ENCODE measurements around the gene PCK2.

The PCK2 gene

DNA sequence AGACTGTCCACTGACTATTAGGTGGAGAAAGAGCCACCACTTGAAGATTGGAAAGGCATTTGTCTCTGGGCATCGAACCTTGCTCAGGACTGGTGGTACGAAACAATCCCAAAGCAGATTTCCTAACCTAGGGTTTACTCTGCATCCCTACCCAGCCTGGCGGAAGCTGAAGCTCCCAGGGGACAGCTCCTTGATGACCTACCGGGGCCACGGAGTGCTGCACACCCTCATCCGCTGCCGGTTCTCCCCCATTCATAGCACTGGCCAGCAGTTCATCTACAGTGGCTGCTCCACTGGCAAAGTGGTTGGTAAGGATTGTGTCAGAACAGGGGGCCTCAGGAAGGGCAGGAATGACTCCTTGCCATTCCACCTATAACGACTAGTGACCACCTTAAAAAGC lies 27.1 kb downstream of the PCK2 start:
- DNase-seq, result no peak

- DNase-seq, result no peak
Observed at GRCh38 chr14:24122416-24122815, 28.3 kb downstream of the PCK2 start.

- no peak for DNase-seq
Observed at GRCh38 chr14:24122898-24123297, 28.8 kb downstream of the PCK2 start.

- DNase-seq, result no peak
Observed at GRCh38 chr14:24123424-24124417, 29.6 kb downstream of the PCK2 start.

- DNase-seq, result no peak
Observed at GRCh38 chr14:24126939-24127338, 32.8 kb downstream of the PCK2 start.

DNA sequence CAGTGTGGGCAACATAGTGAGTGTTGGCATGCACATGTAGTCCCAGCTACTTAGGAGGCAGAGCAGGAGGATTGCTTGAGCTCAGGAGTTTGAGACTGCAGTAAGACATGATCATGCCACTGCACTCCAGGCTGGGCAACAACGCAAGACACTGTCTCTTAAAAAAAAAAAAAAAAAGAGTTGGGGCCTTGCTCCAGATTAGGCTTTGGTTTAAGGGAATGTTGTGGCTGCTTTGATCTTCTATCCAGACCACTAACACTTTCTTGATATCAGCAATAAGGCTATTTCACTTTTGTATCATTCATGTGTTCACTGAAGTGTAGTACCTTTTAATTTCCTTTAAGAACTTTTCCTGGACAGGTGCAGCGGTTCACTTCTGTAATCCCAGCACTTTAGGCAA lies 33.6 kb downstream of the PCK2 start:
- DNase-seq, result no peak

DNA sequence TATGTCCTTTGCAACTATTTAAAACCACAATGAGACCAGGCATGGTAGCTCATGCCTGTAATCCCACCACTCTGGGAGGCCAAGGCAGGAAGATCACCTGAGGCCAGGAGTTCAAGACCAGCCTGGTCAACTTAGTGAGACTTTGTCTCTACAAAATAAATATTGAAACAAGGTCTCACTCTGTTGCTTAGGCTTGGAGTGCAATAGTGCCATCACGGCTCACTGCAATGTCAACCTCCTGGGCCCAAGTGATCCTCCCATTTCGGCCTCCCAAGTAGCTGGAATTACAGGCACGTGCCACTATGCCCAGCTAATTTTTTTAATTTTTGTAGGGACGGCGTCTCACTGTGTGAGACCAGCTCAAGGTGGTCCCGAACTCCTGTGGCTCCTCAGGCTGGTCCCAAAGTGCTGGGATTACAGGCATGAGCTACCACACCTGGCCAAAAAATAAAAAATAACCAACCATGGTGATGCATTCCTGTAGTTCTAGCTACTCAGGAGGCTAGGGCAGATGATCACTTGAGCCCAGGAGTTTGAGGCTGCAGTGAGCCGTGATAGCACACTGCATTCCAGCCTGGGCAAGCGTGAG lies 35.4 kb downstream of the PCK2 start:
- no peak for DNase-seq

- no peak for DNase-seq
Observed at GRCh38 chr14:24130380-24130716, 36.2 kb downstream of the PCK2 start, which contains the start of gene FITM1. Gene FITM1 (plus strand): TSS chr14:24130659. CDS start chr14:24131564, 905 bp downstream.

GRCh38 chr14:24130717-24131548 lies 36.8 kb downstream of the PCK2 start:
- DNase-seq, result peak; percentile 31

GRCh38 chr14:24131549-24131966 lies 37.4 kb downstream of the PCK2 start:
- peak; percentile 57 for DNase-seq

GRCh38 chr14:24132061-24132685 lies 38.1 kb downstream of the PCK2 start:
- DNase-seq, result peak; percentile 73

GRCh38 chr14:24132976-24133375 lies 38.9 kb downstream of the PCK2 start:
- no peak for DNase-seq

DNA sequence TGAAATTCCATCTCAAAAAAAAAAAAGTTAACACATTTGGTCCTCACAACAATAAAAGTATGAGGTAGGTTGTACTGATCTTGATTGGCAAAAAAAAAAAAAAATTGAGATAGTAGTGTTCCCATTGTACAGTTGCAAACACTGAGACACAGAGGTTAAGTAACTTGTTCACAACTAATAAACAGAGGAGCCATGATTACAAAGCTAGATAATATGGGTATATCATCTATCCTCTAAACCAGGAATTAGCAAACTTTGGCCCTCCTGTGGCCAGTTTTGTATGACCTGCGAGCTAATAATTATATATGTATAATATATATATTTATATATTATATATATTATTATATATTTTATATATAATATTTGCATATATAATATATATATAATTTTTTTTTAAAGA lies 39.6 kb downstream of the PCK2 start:
- DNase-seq, result no peak

- DNase-seq, result no peak
Observed at GRCh38 chr14:24135584-24135833, 41.4 kb downstream of the PCK2 start.

- DNase-seq, result peak; percentile 97
Observed at GRCh38 chr14:24135834-24136683, 41.9 kb downstream of the PCK2 start, which contains the start of gene PSME1. Gene PSME1 (plus strand): TSS chr14:24136194. CDS start chr14:24136263, 69 bp downstream.

GRCh38 chr14:24136684-24137528 lies 42.8 kb downstream of the PCK2 start:
- DNase-seq, result no peak

DNA sequence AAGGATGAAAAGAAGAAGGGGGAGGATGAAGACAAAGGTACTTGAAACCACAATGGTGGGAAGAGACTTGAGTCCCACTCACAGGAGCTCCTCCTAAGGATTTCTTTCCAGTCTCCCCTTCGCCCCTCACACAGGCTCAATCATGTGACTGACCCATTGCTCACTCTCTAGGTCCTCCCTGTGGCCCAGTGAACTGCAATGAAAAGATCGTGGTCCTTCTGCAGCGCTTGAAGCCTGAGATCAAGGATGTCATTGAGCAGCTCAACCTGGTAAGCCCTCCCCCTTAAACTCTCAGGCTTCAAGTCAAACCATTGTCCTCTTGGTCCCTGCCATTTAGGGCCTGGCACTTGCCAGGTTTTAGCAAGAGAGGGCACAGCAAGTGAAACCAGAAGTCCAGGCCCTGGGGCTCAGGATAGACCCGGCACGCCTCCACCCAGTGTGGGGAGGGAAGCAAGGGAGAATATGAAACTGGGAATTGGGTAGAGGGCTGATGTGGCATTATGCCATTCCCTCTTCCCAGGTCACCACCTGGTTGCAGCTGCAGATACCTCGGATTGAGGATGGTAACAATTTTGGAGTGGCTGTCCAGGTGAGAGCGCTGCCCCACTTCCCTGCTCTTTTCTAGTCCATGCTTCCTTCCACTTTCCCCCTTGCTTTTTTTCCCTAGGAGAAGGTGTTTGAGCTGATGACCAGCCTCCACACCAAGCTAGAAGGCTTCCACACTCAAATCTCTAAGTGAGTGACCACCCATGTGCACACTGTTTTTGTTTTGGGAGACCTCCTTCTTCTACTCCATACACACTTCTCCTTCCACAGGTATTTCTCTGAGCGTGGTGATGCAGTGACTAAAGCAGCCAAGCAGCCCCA lies 43.7 kb downstream of the PCK2 start:
- no peak for DNase-seq

DNA sequence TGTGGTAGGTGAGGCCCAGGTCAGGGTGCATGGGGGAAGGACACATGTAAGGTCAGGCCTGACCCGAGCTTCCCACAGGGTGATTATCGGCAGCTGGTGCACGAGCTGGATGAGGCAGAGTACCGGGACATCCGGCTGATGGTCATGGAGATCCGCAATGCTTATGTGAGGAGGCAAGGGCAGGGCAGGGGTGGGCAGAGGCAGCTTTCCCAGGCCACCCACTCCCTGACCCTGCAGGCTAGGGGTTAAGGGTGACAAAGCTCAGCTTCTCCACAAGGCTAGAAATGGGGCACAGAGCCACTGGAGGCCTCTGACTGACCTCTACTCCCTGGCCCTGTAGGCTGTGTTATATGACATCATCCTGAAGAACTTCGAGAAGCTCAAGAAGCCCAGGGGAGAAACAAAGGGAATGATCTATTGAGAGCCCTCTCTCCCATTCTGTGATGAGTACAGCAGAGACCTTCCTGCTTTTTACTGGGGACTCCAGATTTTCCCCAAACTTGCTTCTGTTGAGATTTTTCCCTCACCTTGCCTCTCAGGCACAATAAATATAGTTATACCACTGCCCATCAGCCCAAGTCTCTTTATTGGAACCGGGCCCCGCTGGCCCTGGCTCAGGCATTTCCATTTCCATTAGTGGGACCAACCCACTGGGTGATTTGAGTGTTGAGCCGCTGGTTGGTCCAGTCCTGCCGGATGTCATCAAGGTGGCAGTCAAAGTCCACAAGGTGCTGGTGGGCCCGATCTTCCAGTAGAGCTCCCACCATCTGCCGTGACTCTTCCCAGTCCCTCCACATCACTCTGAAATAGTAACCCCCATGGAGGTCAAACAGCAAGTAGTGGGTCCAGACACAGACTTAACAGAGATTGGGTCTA lies 44.5 kb downstream of the PCK2 start:
- DNase-seq, result no peak

Data from activated effector memory CD4-positive, alpha-beta T cell treated with anti-CD3 and anti-CD28 coated beads, Interleukin-2, amount 50 U/mL, for 16 hours (primary cell).